HepG2 (cell line): Measurements from ENCODE around the gene HDHD3. TPM values are rescaled to one million over a fixed set of nuclear protein-coding genes. Genes with fewer than 3 reads are reported as not detected.

Experiments used
- ARID4A ChIP-seq: sonication (generic); formaldehyde crosslinking; IDR thresholded peaks from 2 replicates; pipeline ENCODE4 v1.5.0; 2020; ENCODE audit warnings: mild to moderate bottlenecking, missing genetic modification reagents, borderline replicate concordance
- FOSL1 ChIP-seq: sonication (generic); formaldehyde crosslinking; IDR thresholded peaks from 2 replicates; pipeline ENCODE4 v1.9.0; 2021; ENCODE audit warnings: missing genetic modification reagents, borderline replicate concordance
- GLMP ChIP-seq: sonication (generic); formaldehyde crosslinking; IDR thresholded peaks from 2 replicates; pipeline ENCODE4 v1.9.0; 2021; ENCODE audit warnings: missing genetic modification reagents, mild to moderate bottlenecking, borderline replicate concordance
- HOXA3 ChIP-seq: sonication (generic); formaldehyde crosslinking; IDR thresholded peaks from 2 replicates; pipeline ENCODE4 v1.5.0; 2020; ENCODE audit warnings: missing genetic modification reagents
- KDM5B ChIP-seq: sonication (generic); formaldehyde crosslinking; IDR thresholded peaks from 2 replicates; pipeline ENCODE4 v1.4.0; 2020; ENCODE audit warnings: missing genetic modification reagents, mild to moderate bottlenecking, borderline replicate concordance
- MAFK ChIP-seq, 2 experiments: IDR thresholded peaks in 1 of 2; conservative IDR thresholded peaks in 1 of 2; 2 replicates each; pipeline ENCODE4 v1.6.1; 2011; ENCODE audit warnings: improper control_type of control experiment in 2 of 2, low read length in 2 of 2
- NFE2L2 ChIP-seq: fragments of 150-350 bp; IDR thresholded peaks from 2 replicates; pipeline ENCODE4 v1.6.1; 2014; ENCODE audit warnings: low read length
- SALL2 ChIP-seq: sonication (generic); formaldehyde crosslinking; IDR thresholded peaks from 2 replicates; pipeline ENCODE4 v1.8.1; 2023; ENCODE audit warnings: mild to moderate bottlenecking, missing genetic modification reagents, inconsistent platforms
- TBX2 ChIP-seq: sonication (generic); formaldehyde crosslinking; IDR thresholded peaks from 2 replicates; pipeline ENCODE4 v1.5.0; 2020; ENCODE audit warnings: missing genetic modification reagents, mild to moderate bottlenecking, borderline replicate concordance
- TERF1 ChIP-seq: sonication (generic); formaldehyde crosslinking; IDR thresholded peaks from 2 replicates; pipeline ENCODE4 v1.8.0; 2022; ENCODE audit warnings: mild to moderate bottlenecking, missing genetic modification reagents, moderate library complexity
- TRIM22 ChIP-seq: fragments of 450-650 bp; IDR thresholded peaks from 2 replicates; pipeline ENCODE4 v1.6.1; 2017
- ZBTB21 ChIP-seq: sonication (generic); formaldehyde crosslinking; IDR thresholded peaks from 2 replicates; pipeline ENCODE4 v1.4.0; 2020; ENCODE audit warnings: missing genetic modification reagents
- ZFX ChIP-seq: sonication (generic); formaldehyde crosslinking; IDR thresholded peaks from 2 replicates; pipeline ENCODE4 v1.4.0; 2020; ENCODE audit warnings: mild to moderate bottlenecking, low read depth, missing genetic modification reagents, moderate library complexity
- ZMYM3 ChIP-seq: sonication (generic); formaldehyde crosslinking; IDR thresholded peaks from 2 replicates; pipeline ENCODE4 v1.5.1; 2020; ENCODE audit warnings: mild to moderate bottlenecking, missing genetic modification reagents
- ZNF33A ChIP-seq: sonication (generic); formaldehyde crosslinking; IDR thresholded peaks from 2 replicates; pipeline ENCODE4 v1.5.1; 2020; ENCODE audit warnings: missing genetic modification reagents, mild to moderate bottlenecking, moderate library complexity, borderline replicate concordance
- ZNF616 ChIP-seq: sonication (generic); formaldehyde crosslinking; IDR thresholded peaks from 2 replicates; pipeline ENCODE4 v1.5.0; 2020; ENCODE audit warnings: low read depth, mild to moderate bottlenecking, missing genetic modification reagents
- ZNF660 ChIP-seq: sonication (generic); formaldehyde crosslinking; IDR thresholded peaks from 2 replicates; pipeline ENCODE4 v1.5.1; 2020; ENCODE audit warnings: mild to moderate bottlenecking, low read depth, missing genetic modification reagents, borderline replicate concordance
- ZNF704 ChIP-seq: sonication (generic); formaldehyde crosslinking; IDR thresholded peaks from 2 replicates; pipeline ENCODE4 v1.8.1; 2023; ENCODE audit warnings: mild to moderate bottlenecking, inconsistent platforms, moderate library complexity, missing genetic modification reagents, borderline replicate concordance
- ZNF772 ChIP-seq: sonication (generic); formaldehyde crosslinking; IDR thresholded peaks from 2 replicates; pipeline ENCODE4 v1.5.0; 2020; ENCODE audit warnings: mild to moderate bottlenecking, missing genetic modification reagents
- polyA plus RNA-seq, 8 experiments: library from polyadenylated mRNA; depleted of rRNA in 3 of 8; stranded (reverse) in 7 of 8; unstranded in 1 of 8; fragments of >200 nt; fragmentation: Illumina TruSeq in 4 of 8; extraction: Trizol in 4 of 8; gene quantifications; 2 replicates each; pipeline versions ENCODE4 v1.2.1 to v1.2.3, GENCODE V29; 2011 to 2016; ENCODE audit warnings: low read depth in 4 of 8, missing spikeins in 1 of 8, mixed read lengths in 1 of 8; ENCODE audit not compliant: insufficient read depth in 1 of 8
- total RNA-seq, 5 experiments: library from RNA; depleted of rRNA; stranded (reverse); fragments of >200 nt; fragmentation: Illumina TruSeq; extraction: Trizol; gene quantifications; 2 replicates each; pipeline ENCODE4 v1.2.3, GENCODE V29; 2016; ENCODE audit warnings: low read depth in 1 of 5

HDHD3 gene
- total and polyA plus RNA-seq, 2 of the 13 experiments (the other 11 are each of a cell fraction or from before 2014, with no cell fraction given): 23.1 to 38.5 TPM

GRCh38 chr9:113401027-113401792 is 24.4 kb upstream of the HDHD3 start, which contains the start of gene ALAD (continued):
- TF ChIP-seq ARID4A (CRISPR knock-in tag) (peak; percentile 91), KDM5B (peak; percentile 69; the same call in 1 of the 2 replicates), TERF1 (no peak), HOXA3 (CRISPR knock-in tag) (peak; percentile 79), ZMYM3 (CRISPR knock-in tag) (peak; percentile 62), ZNF660 (no peak), ZNF33A (CRISPR knock-in tag) (peak; percentile 78; the same call in 1 of the 2 replicates), ZNF772 (CRISPR knock-in tag) (peak; percentile 66), ZBTB21 (no peak), MAFK (conservative IDR thresholded peaks at IDR 0.05 in 1 of 2, IDR thresholded peaks at IDR 0.05 in 1 of 2; ENCODE audit: low read length in 2 of 2) (peak in 1 of 2 experiments; percentile 36; a peak in 2 of 4 replicates), FOSL1 (CRISPR knock-in tag) (no peak), NFE2L2 (no peak), ZNF616 (0 out of 2 replicates have a peak, but pooled peaks have one; percentile 74), GLMP (no peak), ZFX (peak; percentile 86), SALL2 (CRISPR knock-in tag) (peak; percentile 70; the same call in 1 of the 2 replicates), ZNF704 (CRISPR knock-in tag) (peak; percentile 41; the same call in 1 of the 2 replicates), TBX2 (peak; percentile 78; the same call in 1 of the 2 replicates), TRIM22 (no peak)
